IMR-90 (cell line): ENCODE data around the gene PLA2G4D. TPM values are rescaled to one million over a fixed set of nuclear protein-coding genes. Genes with fewer than 3 reads are reported as not detected.

Source experiments
- ATAC-seq: fragments of 200-7000 bp; cut with Tn5 transposase; 2 replicates; pipeline ENCODE4 v1.9.1; 2020; ENCODE audit warnings: low read depth, mild to moderate bottlenecking, moderate library complexity
- BruUV-seq: library from RNA; stranded (reverse); fragments of 400-500 nt; replicated peaks from 2 replicates; lab custom pipeline; 2021; lab: Mats Ljungman, UMichigan
- CTCF ChIA-PET: fragments of 300-600 bp; formaldehyde crosslinking; extraction: SDS; loops from one replicate; lab custom pipeline; 2021; ENCODE audit warnings: antibody characterized with exemption; lab: Yijun Ruan, JAX
- POLR2A ChIA-PET: fragments of 300-600 bp; sonication (Branson Sonifier 250); formaldehyde crosslinking; loops from one replicate; lab custom pipeline; 2022; ENCODE audit warnings: antibody characterized with exemption; ENCODE audit not compliant: unreplicated experiment; lab: Charles Lee
- DNase-seq: peaks from one replicate; pipeline ENCODE4 v3.0.0; 2013
- H2AFZ ChIP-seq: replicated peaks from 2 replicates; pipeline ENCODE3; 2013; ENCODE audit warnings: low read length, mild to moderate bottlenecking; ENCODE audit not compliant: poor library complexity
- H2AK5ac ChIP-seq: 2 replicates; pipeline ENCODE4 v1.6.1; 2013; ENCODE audit warnings: low read depth, low read length, inconsistent platforms
- H2AK9ac ChIP-seq: replicated peaks from 2 replicates; pipeline ENCODE3; 2013; ENCODE audit warnings: mild to moderate bottlenecking, low read depth, low read length, moderate library complexity; ENCODE audit not compliant: poor library complexity
- H2BK120ac ChIP-seq: 2 replicates; pipeline ENCODE4 v1.6.1; 2013; ENCODE audit warnings: low read depth, low read length, inconsistent platforms
- H2BK15ac ChIP-seq: 3 replicates; pipeline ENCODE4 v1.6.1; 2013; ENCODE audit warnings: low read depth, low read length, inconsistent platforms
- H2BK20ac ChIP-seq: 2 replicates; pipeline ENCODE4 v1.6.1; 2013; ENCODE audit warnings: low read depth, mild to moderate bottlenecking, inconsistent platforms, low read length, moderate library complexity
- H2BK5ac ChIP-seq: 2 replicates; pipeline ENCODE4 v1.6.1; 2013; ENCODE audit warnings: mild to moderate bottlenecking, low read depth, low read length, inconsistent platforms; ENCODE audit not compliant: poor library complexity, severe bottlenecking
- H3K14ac ChIP-seq: replicated peaks from 2 replicates; pipeline ENCODE4 v1.6.1; 2013; ENCODE audit warnings: low read depth, low read length, inconsistent platforms
- H3K18ac ChIP-seq: 2 replicates; pipeline ENCODE4 v1.6.1; 2013; ENCODE audit warnings: low read depth, low read length, control low read depth
- H3K23ac ChIP-seq: 2 replicates; pipeline ENCODE4 v1.6.1; 2013; ENCODE audit warnings: low read depth, low read length, inconsistent platforms
- H3K27ac ChIP-seq: 2 replicates; pipeline ENCODE4 v1.5.1; 2013; ENCODE audit warnings: mild to moderate bottlenecking, control low read depth, low read length; ENCODE audit not compliant: insufficient read depth
- H3K27me3 ChIP-seq: 2 replicates; pipeline ENCODE4 v1.6.1; 2013; ENCODE audit warnings: low read length; ENCODE audit not compliant: control insufficient read depth, insufficient read depth
- H3K36me3 ChIP-seq: 2 replicates; pipeline ENCODE4 v1.6.1; 2013; ENCODE audit warnings: low read length, mixed read lengths; ENCODE audit not compliant: control insufficient read depth, insufficient read depth
- H3K4ac ChIP-seq: 2 replicates; pipeline ENCODE4 v1.6.1; 2013; ENCODE audit warnings: low read depth, low read length, inconsistent platforms
- H3K4me1 ChIP-seq: 2 replicates; pipeline ENCODE4 v1.6.1; 2013; ENCODE audit warnings: low read length, mixed read lengths; ENCODE audit not compliant: control insufficient read depth, insufficient read depth
- H3K4me2 ChIP-seq: 2 replicates; pipeline ENCODE4 v1.6.1; 2013; ENCODE audit warnings: low read depth, mild to moderate bottlenecking, control low read depth, low read length, moderate library complexity
- H3K4me3 ChIP-seq: 2 replicates; pipeline ENCODE4 v1.5.1; 2013; ENCODE audit warnings: low read depth, mild to moderate bottlenecking, control low read depth, low read length, moderate library complexity; ENCODE audit not compliant: insufficient read depth
- H3K56ac ChIP-seq: 2 replicates; pipeline ENCODE4 v1.6.1; 2013; ENCODE audit warnings: low read length, inconsistent platforms; ENCODE audit not compliant: insufficient read depth; ENCODE audit errors: extremely low read depth
- H3K79me1 ChIP-seq, 2 experiments: 2 replicates each; pipeline ENCODE4 v1.6.1; 2013; ENCODE audit warnings: low read length in 2 of 2, inconsistent platforms in 1 of 2, low read depth in 1 of 2
- H3K9ac ChIP-seq: 2 replicates; pipeline ENCODE4 v1.6.1; 2013; ENCODE audit warnings: low read depth, low read length, control low read depth
- H3K9me1 ChIP-seq: 2 replicates; pipeline ENCODE4 v1.6.1; 2013; ENCODE audit warnings: low read length, inconsistent platforms; ENCODE audit not compliant: insufficient read depth
- H3K9me3 ChIP-seq: 2 replicates; pipeline ENCODE4 v1.6.1; 2013; ENCODE audit warnings: low read length; ENCODE audit not compliant: control insufficient read depth, insufficient read depth
- H4K20me1 ChIP-seq: 2 replicates; pipeline ENCODE4 v1.6.1; 2013; ENCODE audit warnings: low read length, inconsistent platforms; ENCODE audit not compliant: insufficient read depth
- H4K5ac ChIP-seq: 2 replicates; pipeline ENCODE4 v1.6.1; 2013; ENCODE audit warnings: mild to moderate bottlenecking, low read depth, low read length, control low read depth
- H4K8ac ChIP-seq, 2 experiments: 2 replicates each; pipeline ENCODE4 v1.6.1; 2013; ENCODE audit warnings: low read depth in 2 of 2, low read length in 2 of 2, control low read depth in 1 of 2, inconsistent platforms in 1 of 2
- H4K91ac ChIP-seq: 2 replicates; pipeline ENCODE4 v1.6.1; 2013; ENCODE audit warnings: low read depth, low read length, inconsistent platforms; ENCODE audit not compliant: insufficient read depth
- MXI1 ChIP-seq: IDR thresholded peaks from 2 replicates; pipeline ENCODE4 v1.6.1; 2012; ENCODE audit warnings: low read depth, mild to moderate bottlenecking, low read length, moderate library complexity, borderline replicate concordance
- POLR2A ChIP-seq: IDR thresholded peaks from 2 replicates; pipeline ENCODE4 v1.6.1; 2012; ENCODE audit warnings: mild to moderate bottlenecking, low read depth, low read length
- WGBS, 2 experiments: methylation state at CpG; one replicate each; pipeline versions ENCODE4 v1.1.5 to v1.1.7; 2013; ENCODE audit warnings: missing lambda C conversion rate in 2 of 2; ENCODE audit not compliant: insufficient read length in 1 of 2; ENCODE audit errors: extremely low coverage in 2 of 2; 5-methylcytosine and 5-hydroxymethylcytosine counted together
- dilution Hi-C: fragments of 300-500 bp; cut with HindIII; formaldehyde crosslinking; loops from one replicate; pipeline ENCODE4 v1.14.3; 2018; ENCODE audit warnings: low sequenced_read_pairs; ENCODE audit not compliant: unreplicated experiment
- in situ Hi-C: fragments of 300-500 bp; cut with MboI; formaldehyde crosslinking; loops from 3 replicates; pipeline ENCODE4 v1.14.3; 2019; ENCODE audit warnings: low sequenced_read_pairs, inconsistent platforms, mixed read lengths
- intact Hi-C: fragments of 100-400 bp; cut with micrococcal nuclease; formaldehyde crosslinking; loops from 2 replicates; pipeline ENCODE4 v1.10.0; 2022
- polyA plus RNA-seq, 3 experiments: library from polyadenylated mRNA; depleted of rRNA; stranded (reverse); fragments of >200 nt; gene quantifications; 2 replicates each; pipeline ENCODE4 v1.2.3, GENCODE V29; 2012; ENCODE audit warnings: low replicate concordance in 1 of 3
- total RNA-seq: library from RNA; depleted of rRNA; stranded (reverse); fragments of >200 nt; gene quantifications from 2 replicates; pipeline ENCODE4 v1.2.3, GENCODE V29; 2012
- TF ChIP-seq, protein P1 (sequence below): fragments of 150-350 bp; IDR thresholded peaks from 2 replicates; pipeline ENCODE4 v1.6.1; 2016; ENCODE audit warnings: low read depth, mild to moderate bottlenecking, low read length, moderate library complexity, borderline replicate concordance

PLA2G4D gene
- total and polyA plus RNA-seq, 2 of the 4 experiments (the other 2 are of a cell fraction): not detected

DNA sequence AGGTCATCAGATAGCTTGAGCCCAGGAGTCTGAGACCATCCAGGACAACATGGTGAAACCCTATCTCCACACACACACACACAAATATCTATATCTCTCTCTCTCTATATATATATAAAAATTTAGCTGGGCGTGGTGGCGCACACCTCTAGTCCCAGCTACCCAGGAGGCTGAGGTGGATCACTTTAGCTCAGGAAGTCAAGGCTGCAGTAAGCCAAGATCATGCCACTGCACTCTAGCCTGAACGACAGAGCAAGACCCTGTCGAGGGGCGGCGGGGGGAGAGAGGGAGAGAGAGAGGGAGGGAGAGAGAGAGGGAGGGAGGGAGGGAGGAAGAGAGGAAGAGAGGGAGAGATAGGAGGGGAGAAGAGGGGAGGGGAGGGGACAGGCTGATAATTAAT is 34.1 kb upstream of the PLA2G4D start:
- Histone ChIP-seq H3K56ac (no peak overlapping the region), H3K23ac (no peak overlapping the region), H3K9me1 (no peaks in the 10 kb centered on the region), H3K27ac (no peak overlapping the region), H3K4me1 (no peaks in the 10 kb centered on the region), H2AK9ac (no peak overlapping the region), H3K79me1 (no peaks in the 10 kb centered on the region), H2AFZ (no peak overlapping the region), H2BK120ac (no peak overlapping the region), H3K4me3 (no peak overlapping the region), H4K8ac (no peak overlapping the region), H2BK20ac (no peak overlapping the region), H3K9ac (no peak overlapping the region), H3K9me3 (no peaks in the 10 kb centered on the region), H3K4me2 (no peak overlapping the region), H3K18ac (no peak overlapping the region), H4K20me1 (no peaks in the 10 kb centered on the region), H2BK15ac (no peak overlapping the region), H3K36me3 (no peaks in the 10 kb centered on the region), H2BK5ac (no peak overlapping the region), H2AK5ac (no peak overlapping the region), H4K91ac (no peak overlapping the region), H3K14ac (no peak overlapping the region), H3K27me3 (peaks cover 46% of the 10 kb centered on the region), H4K5ac (no peak overlapping the region), H3K4ac (no peak overlapping the region)
- in situ Hi-C loops (no loop called here), dilution Hi-C loops (no loop called here), intact Hi-C loops (no loop called here)
- DNase-seq: no peak
- POLR2A ChIA-PET: no interaction called here
- TF ChIP-seq, protein P1, sequence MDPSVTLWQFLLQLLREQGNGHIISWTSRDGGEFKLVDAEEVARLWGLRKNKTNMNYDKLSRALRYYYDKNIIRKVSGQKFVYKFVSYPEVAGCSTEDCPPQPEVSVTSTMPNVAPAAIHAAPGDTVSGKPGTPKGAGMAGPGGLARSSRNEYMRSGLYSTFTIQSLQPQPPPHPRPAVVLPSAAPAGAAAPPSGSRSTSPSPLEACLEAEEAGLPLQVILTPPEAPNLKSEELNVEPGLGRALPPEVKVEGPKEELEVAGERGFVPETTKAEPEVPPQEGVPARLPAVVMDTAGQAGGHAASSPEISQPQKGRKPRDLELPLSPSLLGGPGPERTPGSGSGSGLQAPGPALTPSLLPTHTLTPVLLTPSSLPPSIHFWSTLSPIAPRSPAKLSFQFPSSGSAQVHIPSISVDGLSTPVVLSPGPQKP: no peak
- no peak for TF ChIP-seq POLR2A
- TF ChIP-seq MXI1: no peak
- ATAC-seq: no peak
- no TSS peak for BruUV-seq
- CTCF ChIA-PET: no interaction called here
- WGBS, 2 experiments: no CpG with 5 or more reads among the region's 6 CpGs
